Omental fat pad (tissue), 4 donors: Measurements from ENCODE around the gene TRMT2A. TPM values are rescaled to one million over a fixed set of nuclear protein-coding genes. Genes with fewer than 3 reads are reported as not detected.

ENCODE experiments used
- ATAC-seq: fragments of 150-250 bp; one replicate; pipeline ENCODE4 v1.9.1; 2016; ENCODE audit warnings: mild to moderate bottlenecking, moderate library complexity; ENCODE audit not compliant: low FRiP score
- DNase-seq: peaks from one replicate; pipeline ENCODE4 v3.0.0-alpha.2; 2019; ENCODE audit warnings: low spot score
- total RNA-seq, 4 donors: library from RNA; depleted of rRNA; stranded (reverse); fragments of >200 nt; gene quantifications; one replicate each; pipeline ENCODE4 v1.1.0, GENCODE V29; 2016
- TF ChIP-seq, protein P1 (sequence below), 3 donors: fragments of 450-650 bp; IDR thresholded peaks; one replicate each; pipeline ENCODE4 v1.5.1; 2016 to 2017; ENCODE audit warnings: antibody characterized with exemption in 3 of 3, mild to moderate bottlenecking in 3 of 3, moderate library complexity in 2 of 3

TRMT2A gene
- total RNA-seq, 4 donors from 2014 or later: 32.4 to 58.5 (median 49.0) TPM

DNA sequence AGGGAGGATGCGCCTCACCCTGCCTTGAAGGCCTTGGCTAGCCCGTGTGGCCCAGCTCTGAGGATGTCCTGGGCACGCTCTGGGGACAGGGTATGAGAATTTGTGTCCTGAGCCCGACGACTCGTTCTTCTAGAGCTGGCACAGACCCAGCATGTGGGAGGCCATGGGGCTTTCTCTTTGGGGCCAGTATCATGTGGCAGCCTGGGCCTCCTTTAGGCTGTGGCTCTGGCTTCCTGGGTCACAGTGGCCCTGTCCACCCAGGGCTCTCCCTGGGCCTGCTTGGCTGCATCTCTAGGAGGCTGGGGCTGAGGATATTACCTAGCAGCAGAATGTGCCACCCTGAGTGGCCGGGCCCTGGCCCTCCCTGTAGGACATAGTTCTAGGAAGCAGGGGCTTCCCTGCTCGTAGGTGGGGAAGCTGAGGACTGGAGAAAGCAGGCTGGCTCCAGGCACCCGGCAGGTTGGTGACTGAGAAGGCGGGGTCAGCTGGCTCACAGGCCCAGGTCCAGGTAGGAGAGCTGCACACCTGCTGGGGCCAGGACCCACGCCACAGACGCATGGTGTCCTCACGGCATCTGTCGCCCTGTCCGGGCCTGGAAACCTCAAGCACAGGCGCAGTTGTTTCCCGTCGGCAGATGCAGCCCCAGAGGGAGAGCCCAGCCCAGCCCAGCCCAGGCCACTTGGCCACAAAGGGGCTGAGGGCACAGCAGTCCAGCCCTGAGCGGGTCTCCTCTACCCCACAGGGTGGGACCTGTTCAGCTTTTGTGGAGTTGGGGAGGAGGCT, 27.0 kb upstream of the TRMT2A start:
- DNase-seq: no peak
- TF ChIP-seq, protein P1, sequence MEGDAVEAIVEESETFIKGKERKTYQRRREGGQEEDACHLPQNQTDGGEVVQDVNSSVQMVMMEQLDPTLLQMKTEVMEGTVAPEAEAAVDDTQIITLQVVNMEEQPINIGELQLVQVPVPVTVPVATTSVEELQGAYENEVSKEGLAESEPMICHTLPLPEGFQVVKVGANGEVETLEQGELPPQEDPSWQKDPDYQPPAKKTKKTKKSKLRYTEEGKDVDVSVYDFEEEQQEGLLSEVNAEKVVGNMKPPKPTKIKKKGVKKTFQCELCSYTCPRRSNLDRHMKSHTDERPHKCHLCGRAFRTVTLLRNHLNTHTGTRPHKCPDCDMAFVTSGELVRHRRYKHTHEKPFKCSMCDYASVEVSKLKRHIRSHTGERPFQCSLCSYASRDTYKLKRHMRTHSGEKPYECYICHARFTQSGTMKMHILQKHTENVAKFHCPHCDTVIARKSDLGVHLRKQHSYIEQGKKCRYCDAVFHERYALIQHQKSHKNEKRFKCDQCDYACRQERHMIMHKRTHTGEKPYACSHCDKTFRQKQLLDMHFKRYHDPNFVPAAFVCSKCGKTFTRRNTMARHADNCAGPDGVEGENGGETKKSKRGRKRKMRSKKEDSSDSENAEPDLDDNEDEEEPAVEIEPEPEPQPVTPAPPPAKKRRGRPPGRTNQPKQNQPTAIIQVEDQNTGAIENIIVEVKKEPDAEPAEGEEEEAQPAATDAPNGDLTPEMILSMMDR (IDR thresholded peaks at IDR 0.05): no peak
- ATAC-seq: no peak

DNA sequence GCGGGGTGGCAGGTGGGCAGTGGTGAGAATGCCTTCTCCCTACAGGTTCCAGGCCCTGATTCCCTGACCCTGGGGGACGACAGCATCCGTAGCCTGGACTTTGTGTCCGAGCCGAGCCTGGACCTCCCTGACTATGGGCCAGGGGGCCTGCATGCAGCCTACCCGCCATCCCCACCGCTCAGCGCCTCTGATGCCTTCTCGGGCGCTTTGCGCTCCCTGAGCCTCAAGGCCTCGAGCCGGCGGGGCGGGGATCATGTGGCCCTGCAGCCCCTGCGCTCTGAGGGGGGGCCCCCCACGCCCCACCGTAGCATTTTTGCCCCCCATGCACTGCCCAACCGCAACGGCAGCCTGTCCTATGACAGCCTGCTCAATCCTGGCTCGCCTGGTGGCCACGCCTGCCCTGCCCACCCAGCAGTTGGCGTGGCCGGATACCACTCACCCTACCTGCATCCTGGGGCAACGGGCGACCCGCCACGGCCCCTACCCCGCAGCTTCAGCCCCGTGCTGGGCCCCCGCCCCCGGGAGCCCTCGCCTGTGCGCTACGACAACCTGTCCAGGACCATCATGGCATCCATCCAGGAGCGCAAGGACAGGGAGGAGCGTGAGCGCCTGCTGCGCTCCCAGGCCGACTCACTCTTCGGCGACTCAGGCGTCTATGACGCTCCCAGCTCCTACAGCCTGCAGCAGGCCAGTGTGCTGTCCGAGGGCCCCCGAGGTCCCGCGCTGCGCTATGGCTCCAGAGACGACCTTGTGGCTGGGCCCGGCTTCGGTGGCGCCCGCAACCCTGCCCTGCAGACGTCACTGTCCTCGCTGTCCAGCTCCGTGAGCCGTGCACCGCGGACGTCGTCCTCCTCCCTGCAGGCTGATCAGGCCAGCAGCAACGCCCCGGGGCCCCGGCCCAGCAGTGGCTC, 25.9 kb upstream of the TRMT2A start:
- ATAC-seq: no peak
- TF ChIP-seq, protein P1 (IDR thresholded peaks at IDR 0.05): no peak
- DNase-seq: no peak

DNA sequence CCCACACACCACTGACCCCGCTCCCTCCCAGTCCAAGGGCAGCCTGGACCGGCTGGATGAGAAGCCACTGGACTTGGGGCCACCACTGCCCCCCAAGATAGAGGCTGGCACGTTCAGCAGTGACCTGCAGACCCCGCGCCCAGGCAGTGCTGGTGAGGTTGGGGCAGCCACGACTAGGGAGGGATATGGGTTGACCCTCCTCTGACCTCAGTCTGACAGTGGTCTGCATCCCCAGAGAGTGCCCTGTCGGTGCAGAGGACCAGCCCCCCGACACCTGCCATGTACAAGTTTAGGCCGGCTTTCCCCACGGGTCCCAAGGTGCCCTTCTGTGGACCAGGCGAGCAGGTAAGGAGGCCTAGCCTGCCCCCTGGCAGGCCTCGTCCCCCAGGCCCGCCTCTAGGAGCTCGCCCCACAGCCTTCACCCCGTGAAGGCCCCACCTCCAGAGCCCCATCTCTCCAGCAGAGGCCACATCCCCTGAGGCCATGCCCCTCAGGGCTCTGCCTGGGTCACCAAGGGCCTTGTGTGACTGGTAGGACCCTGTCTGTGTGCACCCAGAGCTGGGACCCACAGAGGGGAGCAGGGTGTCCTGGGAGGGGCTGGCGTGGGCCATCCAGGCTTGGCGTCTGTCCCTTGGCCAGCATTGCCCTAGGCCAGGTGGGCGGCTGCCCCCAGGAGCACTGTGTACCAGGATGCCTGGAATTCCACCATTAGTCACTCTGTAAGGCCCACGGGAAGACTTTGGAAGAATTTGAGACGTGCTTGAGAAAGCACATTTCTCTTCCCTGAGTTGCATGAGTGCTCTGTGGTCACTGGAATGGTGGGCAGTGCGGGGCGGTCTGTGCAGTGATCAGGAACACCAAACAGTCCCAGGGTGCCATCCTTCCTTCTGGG, 24.4 kb upstream of the TRMT2A start:
- DNase-seq (no peak), ATAC-seq (peak; percentile 41)
- TF ChIP-seq, protein P1 (IDR thresholded peaks at IDR 0.05): no peak

DNA sequence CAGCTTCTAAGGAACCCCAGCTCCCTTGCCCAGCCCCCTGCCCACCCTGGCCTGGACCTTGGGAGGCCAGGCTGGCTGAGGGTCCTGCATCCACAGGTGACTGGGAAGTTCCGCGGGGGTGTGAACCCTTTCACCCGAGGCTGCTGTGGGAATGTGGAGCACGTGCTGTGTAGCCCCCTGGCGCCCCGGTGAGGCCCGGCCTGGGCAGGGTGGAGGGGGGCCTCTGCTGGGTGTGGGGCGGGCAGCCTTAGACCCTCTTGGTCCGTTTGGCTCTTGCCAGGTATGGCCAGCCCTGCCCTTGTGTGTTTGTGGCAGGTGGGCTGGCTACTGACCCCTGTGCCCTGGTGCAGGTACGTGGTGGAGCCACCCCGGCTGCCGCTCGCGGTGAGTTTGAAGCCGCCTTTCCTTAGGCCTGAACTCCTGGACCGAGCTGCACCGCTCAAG, 23.5 kb upstream of the TRMT2A start:
- ATAC-seq (no peak), DNase-seq (no peak)
- TF ChIP-seq, protein P1 (IDR thresholded peaks at IDR 0.05): no peak

DNA sequence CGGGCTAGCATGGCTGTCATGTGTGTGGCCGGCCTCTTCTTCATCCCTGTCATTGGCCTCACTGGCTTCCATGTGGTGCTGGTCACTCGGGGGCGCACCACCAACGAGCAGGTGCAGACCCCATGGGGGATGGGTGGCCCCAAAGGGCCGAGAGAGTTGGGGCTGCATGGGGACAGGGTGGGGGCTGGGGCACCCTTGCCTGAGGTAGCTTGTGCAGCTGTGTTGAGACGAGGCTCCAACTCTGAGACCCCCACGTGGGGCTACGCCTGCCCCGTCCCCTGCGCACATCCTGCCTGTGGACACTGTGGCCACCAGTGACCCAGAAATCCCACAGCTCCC, 23.1 kb upstream of the TRMT2A start:
- TF ChIP-seq, protein P1 (IDR thresholded peaks at IDR 0.05): no peak
- ATAC-seq (no peak), DNase-seq (no peak)

DNA sequence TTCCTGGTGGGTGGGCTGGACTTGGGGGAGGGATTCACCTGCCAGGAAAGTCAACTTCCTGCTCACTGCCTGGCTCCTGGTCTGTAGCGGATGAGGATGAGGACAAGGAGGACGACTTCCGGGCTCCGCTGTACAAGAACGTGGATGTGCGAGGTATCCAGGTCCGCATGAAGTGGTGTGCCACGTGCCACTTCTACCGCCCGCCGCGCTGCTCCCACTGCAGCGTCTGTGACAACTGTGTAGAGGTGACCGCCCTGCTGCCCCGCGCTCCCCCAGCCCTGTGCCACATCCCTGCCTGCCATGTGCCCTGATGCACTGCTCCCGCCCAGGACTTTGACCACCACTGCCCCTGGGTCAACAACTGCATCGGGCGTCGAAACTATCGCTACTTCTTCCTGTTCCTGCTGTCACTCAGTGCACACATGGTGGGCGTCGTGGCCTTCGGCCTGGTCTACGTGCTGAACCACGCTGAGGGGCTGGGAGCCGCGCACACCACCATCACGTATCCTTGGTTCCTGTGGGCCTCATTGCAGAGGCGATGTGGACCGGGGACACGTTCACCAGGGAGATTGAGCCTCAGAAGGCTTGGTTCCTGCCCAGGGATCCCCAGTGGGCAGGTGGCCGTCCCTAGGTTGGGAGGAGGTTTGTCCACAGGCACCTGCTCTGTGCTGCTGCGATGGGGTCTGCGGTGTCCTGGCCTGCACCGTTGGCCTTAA, 22.5 kb upstream of the TRMT2A start:
- TF ChIP-seq, protein P1 (IDR thresholded peaks at IDR 0.05): no peak
- DNase-seq: no peak
- no peak for ATAC-seq
